ENCODE results near the gene EVI5.

Gene EVI5

GRCh38 chr1:92515796-92516201, 269.1 kb downstream of the EVI5 start:
- DNase-seq (no peak), ATAC-seq (no peak)

DNA sequence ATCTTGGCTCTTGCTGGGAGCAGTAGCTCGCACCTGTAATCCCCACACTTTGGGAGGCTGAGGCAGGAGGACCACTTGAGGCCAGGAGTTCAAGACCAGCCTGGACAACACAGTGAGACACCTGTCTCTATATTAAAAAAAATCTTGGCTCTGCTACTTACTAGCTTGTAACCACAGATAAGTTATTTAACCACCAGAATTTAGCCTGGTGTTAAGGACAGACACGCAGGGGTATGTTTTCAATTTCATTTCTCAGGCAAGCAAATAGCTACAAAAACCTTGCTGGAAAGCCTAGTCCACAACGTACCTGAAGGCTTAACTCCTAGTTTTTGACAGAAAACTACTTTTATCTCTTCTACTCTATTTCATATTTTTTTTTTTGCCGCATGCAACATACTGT, 273.4 kb downstream of the EVI5 start:
- ATAC-seq = no peak
- no peak for DNase-seq

DNA sequence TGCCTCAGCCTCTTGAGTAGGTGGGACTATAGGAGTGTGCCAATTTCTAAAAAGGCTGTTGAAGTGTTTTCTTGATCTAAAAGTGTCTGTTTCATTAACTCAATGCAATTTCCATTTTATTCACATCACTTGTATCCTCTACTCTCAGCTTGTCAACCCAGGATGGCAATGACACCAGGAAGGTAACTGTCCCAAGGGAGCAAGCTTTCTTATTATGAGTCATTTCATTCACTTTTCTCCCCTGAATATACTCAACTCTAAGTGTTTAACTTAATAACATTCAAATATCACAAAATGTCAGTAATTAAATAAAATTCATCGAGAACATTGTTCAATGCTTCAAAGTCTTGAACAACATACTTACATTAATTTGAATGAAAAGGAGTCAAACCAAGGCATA, 275.3 kb downstream of the EVI5 start:
- DNase-seq = no peak
- ATAC-seq = no peak

DNA sequence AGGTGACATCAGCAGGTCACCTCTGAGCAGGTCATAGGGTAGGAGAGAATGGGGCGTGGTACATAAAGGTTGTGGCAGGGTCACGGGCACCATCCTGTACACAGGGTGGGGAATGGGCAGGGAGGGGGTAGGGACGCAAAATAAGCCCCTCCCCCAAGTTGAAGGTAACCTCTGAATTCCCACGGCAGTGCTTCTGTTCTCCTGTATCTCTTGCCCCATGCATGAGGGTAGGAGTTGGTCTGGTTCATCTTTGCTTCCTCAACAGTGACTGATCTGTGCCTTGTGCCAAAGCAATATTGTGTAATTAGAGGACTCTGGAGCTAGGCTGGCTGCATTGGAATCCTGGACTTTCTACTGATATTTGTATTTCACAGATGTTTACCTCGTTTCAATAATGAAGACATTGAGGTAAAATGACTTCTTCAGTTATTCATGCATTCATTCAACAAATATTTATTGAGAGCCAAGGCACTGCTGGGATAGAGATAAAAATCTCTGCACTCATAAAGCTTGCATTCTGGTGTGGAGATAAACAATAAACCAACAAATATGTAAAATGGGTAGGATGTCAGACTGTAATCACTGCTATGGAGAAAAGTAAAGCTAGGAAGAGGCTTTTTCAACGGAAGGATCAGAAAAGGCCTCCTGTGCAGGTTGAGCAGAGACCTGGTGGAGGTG, 279.8 kb downstream of the EVI5 start:
- DNase-seq = no peak
- peak; percentile 19 for ATAC-seq

- ATAC-seq (peak; percentile 34), DNase-seq (no peak)
These were observed 280.5 kb downstream of the EVI5 start for GRCh38 chr1:92504291-92505014.

GRCh38 chr1:92503926-92504285, 281.0 kb downstream of the EVI5 start:
- DNase-seq = no peak
- ATAC-seq = no peak

DNA sequence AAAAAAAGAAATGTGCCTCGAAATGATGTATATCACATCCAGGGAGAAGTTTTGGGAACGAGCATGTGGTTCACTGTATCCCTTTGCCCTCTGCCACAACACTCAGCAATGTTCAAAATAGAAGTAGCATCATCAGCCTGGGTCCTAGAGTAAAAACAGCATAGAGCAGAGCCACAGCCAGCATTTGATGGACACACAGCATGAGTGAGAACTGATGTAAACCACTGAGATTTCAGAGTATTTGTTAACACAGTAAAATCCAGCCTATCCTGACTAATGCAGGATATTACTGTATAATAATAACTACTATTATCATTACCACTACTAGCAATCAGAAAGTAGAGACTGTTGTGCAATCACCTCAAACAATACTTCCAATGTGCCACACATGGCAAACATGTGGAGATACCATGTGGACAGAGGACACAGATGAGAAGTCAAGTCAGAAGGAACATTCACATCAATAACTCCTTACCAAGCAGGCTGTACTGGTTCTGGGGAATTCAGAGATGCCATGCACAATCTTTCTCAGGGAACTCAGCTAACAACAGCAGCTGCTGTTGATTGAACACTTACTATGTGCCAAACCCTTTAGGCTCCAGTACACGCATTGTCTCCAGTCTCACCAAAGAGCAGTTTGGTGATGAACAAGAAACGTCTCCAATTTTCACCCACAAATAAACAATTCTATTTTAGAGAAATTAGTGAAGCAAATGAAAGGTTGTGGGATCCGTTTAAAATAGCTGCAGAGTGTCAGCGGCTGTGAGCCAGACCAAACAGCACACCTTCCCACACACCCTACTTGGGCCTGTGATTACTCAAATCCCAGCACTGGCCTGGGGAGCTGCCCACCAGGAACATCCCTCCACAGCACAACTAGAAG, 281.6 kb downstream of the EVI5 start:
- DNase-seq = no peak
- no peak for ATAC-seq

- peak; percentile 74 for ATAC-seq
- DNase-seq = no peak
These were observed 282.7 kb downstream of the EVI5 start for GRCh38 chr1:92502247-92502646.

GRCh38 chr1:92500552-92500951, 284.4 kb downstream of the EVI5 start:
- DNase-seq (no peak), ATAC-seq (no peak)

GRCh38 chr1:92495392-92496063, 289.4 kb downstream of the EVI5 start:
- DNase-seq = no peak
- no peak for ATAC-seq

DNA sequence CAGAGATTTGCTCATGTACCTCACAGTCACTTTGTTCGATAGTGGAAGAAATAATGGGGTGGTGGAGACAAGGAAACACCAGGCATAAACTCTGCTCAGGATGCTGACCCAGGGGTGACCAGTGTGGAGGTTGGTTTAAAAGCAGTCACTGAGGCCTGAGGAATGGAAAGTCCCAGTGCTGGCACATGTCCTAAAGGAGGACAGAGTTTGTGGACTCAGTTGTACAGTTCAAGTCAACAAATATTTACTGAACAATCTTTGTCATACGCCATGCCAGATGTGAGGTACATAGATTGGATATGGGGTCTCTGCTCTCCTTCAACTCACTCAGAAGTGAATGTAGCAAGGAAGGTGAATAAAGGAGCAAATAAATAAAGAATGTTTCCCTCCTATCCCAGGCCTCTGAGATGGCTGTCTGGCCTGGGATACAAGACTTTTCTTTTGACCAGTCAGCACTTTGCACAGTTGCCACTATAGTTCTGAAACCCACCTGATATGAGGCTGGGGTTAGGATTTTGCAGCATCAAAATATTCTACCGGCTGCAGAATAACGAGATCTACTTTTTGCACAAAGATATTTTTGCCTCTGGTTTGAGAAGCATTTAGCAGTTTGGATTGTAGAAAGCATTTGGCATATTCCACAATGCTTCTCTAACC, 290.3 kb downstream of the EVI5 start:
- DNase-seq (no peak), ATAC-seq (no peak)

DNA sequence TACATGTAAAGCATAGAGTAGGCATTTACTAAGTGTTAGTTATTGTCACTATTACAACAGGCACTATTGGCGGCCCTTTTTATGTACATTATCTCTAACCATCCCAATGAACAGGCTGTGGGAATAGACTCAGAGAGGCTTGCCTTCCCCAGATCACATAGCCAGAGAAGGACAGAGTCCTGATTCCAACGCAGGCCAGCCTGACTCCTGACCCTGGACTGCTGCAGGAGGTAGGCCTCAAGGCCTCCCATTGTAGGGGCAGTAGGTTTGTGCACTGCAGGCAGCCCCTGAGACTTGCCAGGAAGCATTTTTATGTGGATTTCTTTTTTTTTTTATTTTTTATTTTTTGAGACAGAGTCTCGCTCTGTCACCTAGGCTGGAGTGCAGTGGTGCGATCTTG, 291.8 kb downstream of the EVI5 start:
- DNase-seq = no peak
- no peak for ATAC-seq

- ATAC-seq (no peak), DNase-seq (no peak)
These were observed 296.1 kb downstream of the EVI5 start for GRCh38 chr1:92488832-92489231.

DNA sequence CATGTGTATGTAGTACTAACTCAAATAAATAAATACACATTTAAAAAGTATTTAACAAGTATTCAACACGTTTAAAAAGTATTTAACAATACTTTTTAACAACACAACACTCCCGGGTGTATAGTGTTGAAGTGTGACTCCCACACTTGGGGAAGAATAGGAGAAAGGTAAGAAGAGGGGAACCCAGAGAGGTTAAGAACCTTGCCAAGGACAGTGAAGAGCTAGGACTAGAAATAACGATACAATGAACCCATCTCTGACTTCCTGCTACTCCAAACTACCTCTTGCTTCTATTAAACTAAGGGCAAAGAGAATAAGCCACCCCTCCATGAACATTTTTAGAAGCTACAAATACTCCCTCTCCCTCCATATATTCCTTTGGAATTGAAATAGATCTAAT, 296.5 kb downstream of the EVI5 start:
- ATAC-seq (no peak), DNase-seq (no peak)

DNA sequence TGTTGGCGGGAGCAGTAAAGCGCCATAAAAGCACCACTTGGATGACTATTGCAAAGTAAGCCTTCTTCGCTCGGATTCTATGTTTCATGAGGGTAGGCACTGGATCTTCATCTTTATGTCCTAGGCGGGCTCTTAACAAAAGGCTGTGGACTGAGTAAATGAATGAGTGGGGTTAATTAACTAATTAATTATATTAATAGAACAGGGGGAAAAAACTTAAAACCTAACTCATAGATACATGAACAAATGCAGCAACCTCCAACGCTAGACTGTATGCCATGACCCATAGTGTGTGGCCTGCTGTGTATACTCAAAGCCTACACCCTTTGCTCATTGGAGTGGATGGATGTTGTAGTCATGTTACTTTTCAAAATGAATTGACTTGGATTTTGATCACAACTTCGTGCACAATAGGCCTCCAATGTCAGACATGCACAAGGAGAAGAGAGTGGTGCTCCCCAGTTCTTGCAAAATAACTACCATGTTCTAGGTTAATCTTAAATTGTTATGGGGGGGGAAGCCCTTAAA, 297.8 kb downstream of the EVI5 start:
- DNase-seq (no peak), ATAC-seq (no peak)

GRCh38 chr1:92486251-92487077, 298.4 kb downstream of the EVI5 start, which contains the start of gene GFI1:
GFI1 (minus strand) TSS chr1:92486925; CDS start chr1:92483487, 3,438 bp downstream.
- DNase-seq (peak; percentile 88), ATAC-seq (peak; percentile 65)

- DNase-seq = peak; percentile 92
- peak; percentile 45 for ATAC-seq
These were observed 299.3 kb downstream of the EVI5 start for GRCh38 chr1:92485381-92486250.

DNA sequence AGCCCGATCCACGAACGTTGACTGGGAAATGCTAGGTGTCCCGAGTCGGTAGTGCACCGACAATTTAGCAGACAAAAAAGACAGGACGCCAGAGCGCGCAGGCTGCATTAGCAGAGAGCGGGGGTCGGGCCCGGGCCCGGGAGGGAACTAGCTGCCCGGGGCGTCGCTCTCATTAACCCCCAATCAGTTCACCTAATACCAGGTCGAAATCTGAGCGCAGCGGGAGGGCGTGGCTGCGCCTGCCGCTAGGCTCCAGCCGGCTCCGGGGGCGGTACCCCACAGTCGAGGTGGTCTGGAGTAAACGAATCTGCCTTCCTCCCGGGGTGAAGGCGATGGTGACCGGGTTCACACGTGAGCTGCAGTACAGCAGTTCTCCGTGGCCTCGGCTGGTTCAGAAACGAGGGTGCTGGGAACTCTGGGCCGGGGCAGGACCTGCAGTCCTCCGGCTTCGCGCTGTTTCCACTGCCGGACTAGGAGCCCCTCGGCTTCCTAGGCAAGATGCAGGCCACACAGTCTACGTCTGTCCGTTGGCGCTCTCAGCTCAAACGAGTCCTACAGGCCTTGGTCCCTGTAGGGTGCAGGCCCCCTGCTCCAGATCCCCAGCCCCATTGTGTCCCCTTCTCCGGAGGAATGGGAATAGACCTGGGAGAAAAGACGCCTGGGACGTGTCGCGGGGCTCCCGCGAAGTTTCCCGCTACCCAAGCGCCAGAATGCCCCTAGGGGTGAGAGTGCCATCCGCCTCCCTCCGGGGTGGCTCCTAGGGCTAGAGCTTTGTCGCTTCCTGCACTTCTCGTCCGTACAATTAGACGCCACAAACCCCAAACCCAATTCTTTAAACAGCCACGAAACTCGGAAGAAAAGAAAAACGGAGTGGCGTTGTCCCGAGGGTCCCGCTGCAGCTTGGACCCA, 300.2 kb downstream of the EVI5 start:
- DNase-seq (peak; percentile 83), ATAC-seq (peak; percentile 11)

Data from stimulated activated naive CD8-positive, alpha-beta T cell treated with anti-CD3 and anti-CD28 coated beads, Interleukin-15, Interleukin-2, amounts not matched to agents 100 U/mL and 50 U/mL, for 24 hours (primary cell).